WTC11 (cell line): ENCODE measurements around the gene CHRM4. TPM values are rescaled to one million over a fixed set of nuclear protein-coding genes. Genes with fewer than 3 reads are reported as not detected.

Experiments used
- ATAC-seq: fragments of 200-7000 bp; cut with Tn5 transposase; 2 replicates; pipeline ENCODE4 v1.10.0; 2021; ENCODE audit warnings: mild to moderate bottlenecking, moderate library complexity
- CTCF ChIA-PET: fragments of 300-600 bp; sonication (Branson Sonifier 250); formaldehyde crosslinking; loops from one replicate; lab custom pipeline; 2021; ENCODE audit warnings: antibody characterized with exemption; lab: Charles Lee
- POLR2A ChIA-PET: fragments of 350-600 bp; sonication (Branson Sonifier 250); formaldehyde crosslinking; loops from one replicate; lab custom pipeline; 2021; ENCODE audit warnings: antibody characterized with exemption; lab: Charles Lee
- DNase-seq: peaks from one replicate; pipeline ENCODE4 v3.0.0; 2021; ENCODE audit warnings: low spot score
- H3K27ac Mint-ChIP-seq: 2 replicates; pipeline ENCODE4 v1.8.0; 2021; ENCODE audit warnings: mixed read lengths
- H3K27me3 Mint-ChIP-seq: 2 replicates; pipeline ENCODE4 v1.8.0; 2021; ENCODE audit warnings: low read depth, mild to moderate bottlenecking, moderate library complexity, mixed read lengths
- H3K36me3 Mint-ChIP-seq: 2 replicates; pipeline ENCODE4 v1.8.0; 2021; ENCODE audit warnings: mixed read lengths
- H3K4me1 Mint-ChIP-seq: 2 replicates; pipeline ENCODE4 v1.8.0; 2022; ENCODE audit warnings: mixed read lengths
- H3K4me3 Mint-ChIP-seq: 2 replicates; pipeline ENCODE4 v1.8.0; 2021; ENCODE audit warnings: mild to moderate bottlenecking, moderate library complexity, mixed read lengths
- H3K9me3 Mint-ChIP-seq: 2 replicates; pipeline ENCODE4 v1.8.0; 2021; ENCODE audit warnings: mixed read lengths
- EMX1 ChIP-seq: fragments of 250-450 bp; sonication (Bioruptor Pico); IDR thresholded peaks from 2 replicates; pipeline ENCODE4 v1.8.0; 2021; ENCODE audit warnings: mild to moderate bottlenecking
- GTF2I ChIP-seq: fragments of 250-450 bp; sonication (Bioruptor Pico); conservative IDR thresholded peaks from 2 replicates; pipeline ENCODE4 v1.4.0; 2021; ENCODE audit warnings: mild to moderate bottlenecking
- NFYB ChIP-seq: sonication (generic); formaldehyde crosslinking; conservative IDR thresholded peaks from 2 replicates; pipeline ENCODE4 v1.8.0; 2022; ENCODE audit warnings: low read depth, missing genetic modification reagents
- SMAD4 ChIP-seq: sonication (generic); formaldehyde crosslinking; IDR thresholded peaks from 2 replicates; pipeline ENCODE4 v1.8.0; 2022; ENCODE audit warnings: mild to moderate bottlenecking, missing genetic modification reagents
- SOX15 ChIP-seq: fragments of 250-450 bp; sonication (Bioruptor Pico); IDR thresholded peaks from 2 replicates; pipeline ENCODE4 v1.9.0; 2021; ENCODE audit warnings: mild to moderate bottlenecking
- ZBTB21 ChIP-seq: sonication (generic); formaldehyde crosslinking; IDR thresholded peaks from 2 replicates; pipeline ENCODE4 v1.8.1; 2023; ENCODE audit warnings: mild to moderate bottlenecking, missing genetic modification reagents, borderline replicate concordance
- ZNF317 ChIP-seq: sonication (generic); formaldehyde crosslinking; IDR thresholded peaks from 2 replicates; pipeline ENCODE4 v1.8.1; 2023; ENCODE audit warnings: low read depth, mild to moderate bottlenecking, moderate library complexity, missing genetic modification reagents, borderline replicate concordance
- total RNA-seq: library from RNA; stranded (reverse); gene quantifications from 3 replicates; pipeline ENCODE4 v1.2.3, GENCODE V29; 2021
- TF ChIP-seq, protein P1 (sequence below): fragments of 250-450 bp; sonication (Bioruptor Pico); IDR thresholded peaks from 2 replicates; pipeline ENCODE4 v1.9.0; 2021; ENCODE audit warnings: mild to moderate bottlenecking, borderline replicate concordance
- TF ChIP-seq, protein P2 (sequence below): sonication (generic); formaldehyde crosslinking; IDR thresholded peaks from 2 replicates; pipeline ENCODE4 v1.8.1; 2022; ENCODE audit warnings: mild to moderate bottlenecking, moderate library complexity, missing genetic modification reagents
- TF ChIP-seq, protein P3 (sequence below): sonication (generic); formaldehyde crosslinking; IDR thresholded peaks from 2 replicates; pipeline ENCODE4 v1.8.1; 2022; ENCODE audit warnings: mild to moderate bottlenecking, missing genetic modification reagents, moderate library complexity, borderline replicate concordance

Gene CHRM4
- total RNA-seq, 1 experiment from 2014 or later, result 0.85 TPM

DNA sequence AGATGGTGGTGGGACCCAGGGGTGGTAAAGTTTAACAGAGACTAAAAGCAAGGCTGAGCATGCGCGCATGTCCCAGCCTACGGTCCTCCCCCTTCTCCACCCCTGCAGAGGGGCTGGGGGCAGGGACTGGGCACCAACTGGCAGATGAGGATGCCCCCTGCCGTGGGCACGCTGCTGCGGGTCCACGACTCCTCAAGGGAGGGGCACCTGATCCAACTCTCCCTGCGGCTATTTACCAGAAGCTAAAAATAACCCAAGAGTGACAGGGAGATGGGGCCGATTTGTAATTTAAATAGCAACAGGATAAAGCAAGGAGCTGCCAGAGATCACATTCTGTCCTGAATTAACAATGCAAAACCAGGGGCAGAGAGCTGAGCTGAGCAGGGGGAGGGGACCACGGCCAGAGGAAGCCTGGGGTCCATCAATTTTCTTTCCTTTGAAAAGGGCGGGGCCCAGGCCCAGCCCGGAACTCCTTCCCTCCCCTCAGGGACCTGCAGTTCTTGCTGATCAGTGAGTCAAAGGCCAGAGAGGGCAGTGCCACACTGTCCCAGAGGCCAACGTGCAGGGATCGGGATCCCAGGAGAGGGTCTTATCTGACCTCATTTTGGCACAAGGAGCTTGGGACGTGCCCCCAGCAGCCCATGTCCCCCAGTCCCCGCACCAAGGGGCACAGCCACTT is 52.4 kb downstream of the CHRM4 start (continued):
- TF ChIP-seq, protein P1, sequence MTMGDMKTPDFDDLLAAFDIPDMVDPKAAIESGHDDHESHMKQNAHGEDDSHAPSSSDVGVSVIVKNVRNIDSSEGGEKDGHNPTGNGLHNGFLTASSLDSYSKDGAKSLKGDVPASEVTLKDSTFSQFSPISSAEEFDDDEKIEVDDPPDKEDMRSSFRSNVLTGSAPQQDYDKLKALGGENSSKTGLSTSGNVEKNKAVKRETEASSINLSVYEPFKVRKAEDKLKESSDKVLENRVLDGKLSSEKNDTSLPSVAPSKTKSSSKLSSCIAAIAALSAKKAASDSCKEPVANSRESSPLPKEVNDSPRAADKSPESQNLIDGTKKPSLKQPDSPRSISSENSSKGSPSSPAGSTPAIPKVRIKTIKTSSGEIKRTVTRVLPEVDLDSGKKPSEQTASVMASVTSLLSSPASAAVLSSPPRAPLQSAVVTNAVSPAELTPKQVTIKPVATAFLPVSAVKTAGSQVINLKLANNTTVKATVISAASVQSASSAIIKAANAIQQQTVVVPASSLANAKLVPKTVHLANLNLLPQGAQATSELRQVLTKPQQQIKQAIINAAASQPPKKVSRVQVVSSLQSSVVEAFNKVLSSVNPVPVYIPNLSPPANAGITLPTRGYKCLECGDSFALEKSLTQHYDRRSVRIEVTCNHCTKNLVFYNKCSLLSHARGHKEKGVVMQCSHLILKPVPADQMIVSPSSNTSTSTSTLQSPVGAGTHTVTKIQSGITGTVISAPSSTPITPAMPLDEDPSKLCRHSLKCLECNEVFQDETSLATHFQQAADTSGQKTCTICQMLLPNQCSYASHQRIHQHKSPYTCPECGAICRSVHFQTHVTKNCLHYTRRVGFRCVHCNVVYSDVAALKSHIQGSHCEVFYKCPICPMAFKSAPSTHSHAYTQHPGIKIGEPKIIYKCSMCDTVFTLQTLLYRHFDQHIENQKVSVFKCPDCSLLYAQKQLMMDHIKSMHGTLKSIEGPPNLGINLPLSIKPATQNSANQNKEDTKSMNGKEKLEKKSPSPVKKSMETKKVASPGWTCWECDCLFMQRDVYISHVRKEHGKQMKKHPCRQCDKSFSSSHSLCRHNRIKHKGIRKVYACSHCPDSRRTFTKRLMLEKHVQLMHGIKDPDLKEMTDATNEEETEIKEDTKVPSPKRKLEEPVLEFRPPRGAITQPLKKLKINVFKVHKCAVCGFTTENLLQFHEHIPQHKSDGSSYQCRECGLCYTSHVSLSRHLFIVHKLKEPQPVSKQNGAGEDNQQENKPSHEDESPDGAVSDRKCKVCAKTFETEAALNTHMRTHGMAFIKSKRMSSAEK (CRISPR knock-in tag), result no peak
- TF ChIP-seq SOX15 (CRISPR knock-in tag) (no peak), EMX1 (CRISPR knock-in tag) (no peak), ZBTB21 (CRISPR knock-in tag) (peak; percentile 59; the same call in 1 of the 2 replicates), NFYB (CRISPR knock-in tag) (no peak), SMAD4 (CRISPR knock-in tag) (no peak)

DNA sequence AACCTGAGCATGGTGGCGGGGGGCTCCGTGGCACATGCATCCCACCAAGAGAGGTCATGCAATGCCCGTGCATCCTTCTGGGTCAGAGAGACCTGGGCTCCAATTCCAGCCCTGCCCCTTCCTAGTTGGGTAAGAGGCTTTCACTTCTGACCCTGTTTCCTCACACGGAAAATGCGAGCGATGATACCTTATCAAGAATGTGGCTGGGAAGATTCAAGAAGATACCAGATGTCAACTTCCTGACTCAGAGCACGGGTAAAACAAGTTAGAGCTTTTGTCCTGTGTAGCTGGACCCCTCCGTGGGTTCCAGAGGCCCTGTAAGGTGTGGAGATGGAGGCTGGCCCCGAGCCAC is 53.0 kb downstream of the CHRM4 start:
- TF ChIP-seq, protein P2, sequence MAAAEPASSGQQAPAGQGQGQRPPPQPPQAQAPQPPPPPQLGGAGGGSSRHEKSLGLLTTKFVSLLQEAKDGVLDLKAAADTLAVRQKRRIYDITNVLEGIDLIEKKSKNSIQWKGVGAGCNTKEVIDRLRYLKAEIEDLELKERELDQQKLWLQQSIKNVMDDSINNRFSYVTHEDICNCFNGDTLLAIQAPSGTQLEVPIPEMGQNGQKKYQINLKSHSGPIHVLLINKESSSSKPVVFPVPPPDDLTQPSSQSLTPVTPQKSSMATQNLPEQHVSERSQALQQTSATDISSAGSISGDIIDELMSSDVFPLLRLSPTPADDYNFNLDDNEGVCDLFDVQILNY (CRISPR knock-in tag), result no peak
- TF ChIP-seq ZNF317 (CRISPR knock-in tag), result no peak
- TF ChIP-seq, protein P3, sequence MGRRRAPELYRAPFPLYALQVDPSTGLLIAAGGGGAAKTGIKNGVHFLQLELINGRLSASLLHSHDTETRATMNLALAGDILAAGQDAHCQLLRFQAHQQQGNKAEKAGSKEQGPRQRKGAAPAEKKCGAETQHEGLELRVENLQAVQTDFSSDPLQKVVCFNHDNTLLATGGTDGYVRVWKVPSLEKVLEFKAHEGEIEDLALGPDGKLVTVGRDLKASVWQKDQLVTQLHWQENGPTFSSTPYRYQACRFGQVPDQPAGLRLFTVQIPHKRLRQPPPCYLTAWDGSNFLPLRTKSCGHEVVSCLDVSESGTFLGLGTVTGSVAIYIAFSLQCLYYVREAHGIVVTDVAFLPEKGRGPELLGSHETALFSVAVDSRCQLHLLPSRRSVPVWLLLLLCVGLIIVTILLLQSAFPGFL (CRISPR knock-in tag), result no peak
- no peak for TF ChIP-seq GTF2I (CRISPR knock-in tag)
- TF ChIP-seq, protein P1 (CRISPR knock-in tag), result no peak
- Mint-ChIP-seq H3K9me3 (no peaks in the 10 kb centered on the region), H3K27me3 (peaks cover 14% of the 10 kb centered on the region), H3K27ac (peak overlapping the region; percentile 99), H3K4me3 (peak overlapping the region; percentile 60), H3K4me1 (peaks cover 95% of the 10 kb centered on the region), H3K36me3 (no peaks in the 10 kb centered on the region)
- peak; percentile 3 for ATAC-seq
- CTCF ChIA-PET, result interaction anchor here (0.6 to 5.6 kb wide), 13 partner anchors 9 to 155 kb away, joined by 3 to 62 read pairs (median 9); partner anchors contain the start of genes CHRM4 and DGKZ
- POLR2A ChIA-PET, result interaction anchor here (0.6 to 2.1 kb wide), 7 partner anchors 8 to 115 kb away, joined by 3 to 9 read pairs (median 5); partner anchors contain the start of genes CREB3L1 and DGKZ
- DNase-seq, result no peak
